IMR-90 (cell line): ENCODE results near the gene ZNF518A. TPM values are rescaled to one million over a fixed set of nuclear protein-coding genes. Genes with fewer than 3 reads are reported as not detected.

Source experiments
- ATAC-seq: fragments of 200-7000 bp; cut with Tn5 transposase; 2 replicates; pipeline ENCODE4 v1.9.1; 2020; ENCODE audit warnings: low read depth, mild to moderate bottlenecking, moderate library complexity
- BruUV-seq: library from RNA; stranded (reverse); fragments of 400-500 nt; replicated peaks from 2 replicates; lab custom pipeline; 2021; lab: Mats Ljungman, UMichigan
- CTCF ChIA-PET: fragments of 300-600 bp; formaldehyde crosslinking; extraction: SDS; loops from one replicate; lab custom pipeline; 2021; ENCODE audit warnings: antibody characterized with exemption; lab: Yijun Ruan, JAX
- POLR2A ChIA-PET: fragments of 300-600 bp; sonication (Branson Sonifier 250); formaldehyde crosslinking; loops from one replicate; lab custom pipeline; 2022; ENCODE audit warnings: antibody characterized with exemption; ENCODE audit not compliant: unreplicated experiment; lab: Charles Lee
- DNase-seq: peaks from one replicate; pipeline ENCODE4 v3.0.0; 2013
- H2AFZ ChIP-seq: replicated peaks from 2 replicates; pipeline ENCODE3; 2013; ENCODE audit warnings: low read length, mild to moderate bottlenecking; ENCODE audit not compliant: poor library complexity
- H2AK5ac ChIP-seq: 2 replicates; pipeline ENCODE4 v1.6.1; 2013; ENCODE audit warnings: low read depth, low read length, inconsistent platforms
- H2AK9ac ChIP-seq: replicated peaks from 2 replicates; pipeline ENCODE3; 2013; ENCODE audit warnings: mild to moderate bottlenecking, low read depth, low read length, moderate library complexity; ENCODE audit not compliant: poor library complexity
- H2BK120ac ChIP-seq: 2 replicates; pipeline ENCODE4 v1.6.1; 2013; ENCODE audit warnings: low read depth, low read length, inconsistent platforms
- H2BK15ac ChIP-seq: 3 replicates; pipeline ENCODE4 v1.6.1; 2013; ENCODE audit warnings: low read depth, low read length, inconsistent platforms
- H2BK20ac ChIP-seq: 2 replicates; pipeline ENCODE4 v1.6.1; 2013; ENCODE audit warnings: low read depth, mild to moderate bottlenecking, inconsistent platforms, low read length, moderate library complexity
- H2BK5ac ChIP-seq: 2 replicates; pipeline ENCODE4 v1.6.1; 2013; ENCODE audit warnings: mild to moderate bottlenecking, low read depth, low read length, inconsistent platforms; ENCODE audit not compliant: poor library complexity, severe bottlenecking
- H3K14ac ChIP-seq: replicated peaks from 2 replicates; pipeline ENCODE4 v1.6.1; 2013; ENCODE audit warnings: low read depth, low read length, inconsistent platforms
- H3K18ac ChIP-seq: 2 replicates; pipeline ENCODE4 v1.6.1; 2013; ENCODE audit warnings: low read depth, low read length, control low read depth
- H3K23ac ChIP-seq: 2 replicates; pipeline ENCODE4 v1.6.1; 2013; ENCODE audit warnings: low read depth, low read length, inconsistent platforms
- H3K27ac ChIP-seq: 2 replicates; pipeline ENCODE4 v1.5.1; 2013; ENCODE audit warnings: mild to moderate bottlenecking, control low read depth, low read length; ENCODE audit not compliant: insufficient read depth
- H3K27me3 ChIP-seq: 2 replicates; pipeline ENCODE4 v1.6.1; 2013; ENCODE audit warnings: low read length; ENCODE audit not compliant: control insufficient read depth, insufficient read depth
- H3K36me3 ChIP-seq: 2 replicates; pipeline ENCODE4 v1.6.1; 2013; ENCODE audit warnings: low read length, mixed read lengths; ENCODE audit not compliant: control insufficient read depth, insufficient read depth
- H3K4ac ChIP-seq: 2 replicates; pipeline ENCODE4 v1.6.1; 2013; ENCODE audit warnings: low read depth, low read length, inconsistent platforms
- H3K4me1 ChIP-seq: 2 replicates; pipeline ENCODE4 v1.6.1; 2013; ENCODE audit warnings: low read length, mixed read lengths; ENCODE audit not compliant: control insufficient read depth, insufficient read depth
- H3K4me2 ChIP-seq: 2 replicates; pipeline ENCODE4 v1.6.1; 2013; ENCODE audit warnings: low read depth, mild to moderate bottlenecking, control low read depth, low read length, moderate library complexity
- H3K4me3 ChIP-seq: 2 replicates; pipeline ENCODE4 v1.5.1; 2013; ENCODE audit warnings: low read depth, mild to moderate bottlenecking, control low read depth, low read length, moderate library complexity; ENCODE audit not compliant: insufficient read depth
- H3K56ac ChIP-seq: 2 replicates; pipeline ENCODE4 v1.6.1; 2013; ENCODE audit warnings: low read length, inconsistent platforms; ENCODE audit not compliant: insufficient read depth; ENCODE audit errors: extremely low read depth
- H3K79me1 ChIP-seq, 2 experiments: 2 replicates each; pipeline ENCODE4 v1.6.1; 2013; ENCODE audit warnings: low read length in 2 of 2, inconsistent platforms in 1 of 2, low read depth in 1 of 2
- H3K9ac ChIP-seq: 2 replicates; pipeline ENCODE4 v1.6.1; 2013; ENCODE audit warnings: low read depth, low read length, control low read depth
- H3K9me1 ChIP-seq: 2 replicates; pipeline ENCODE4 v1.6.1; 2013; ENCODE audit warnings: low read length, inconsistent platforms; ENCODE audit not compliant: insufficient read depth
- H3K9me3 ChIP-seq: 2 replicates; pipeline ENCODE4 v1.6.1; 2013; ENCODE audit warnings: low read length; ENCODE audit not compliant: control insufficient read depth, insufficient read depth
- H4K20me1 ChIP-seq: 2 replicates; pipeline ENCODE4 v1.6.1; 2013; ENCODE audit warnings: low read length, inconsistent platforms; ENCODE audit not compliant: insufficient read depth
- H4K5ac ChIP-seq: 2 replicates; pipeline ENCODE4 v1.6.1; 2013; ENCODE audit warnings: mild to moderate bottlenecking, low read depth, low read length, control low read depth
- H4K8ac ChIP-seq, 2 experiments: 2 replicates each; pipeline ENCODE4 v1.6.1; 2013; ENCODE audit warnings: low read depth in 2 of 2, low read length in 2 of 2, control low read depth in 1 of 2, inconsistent platforms in 1 of 2
- H4K91ac ChIP-seq: 2 replicates; pipeline ENCODE4 v1.6.1; 2013; ENCODE audit warnings: low read depth, low read length, inconsistent platforms; ENCODE audit not compliant: insufficient read depth
- BHLHE40 ChIP-seq: fragments of 150-350 bp; IDR thresholded peaks from 2 replicates; pipeline ENCODE4 v1.6.1; 2016; ENCODE audit warnings: mild to moderate bottlenecking, low read depth, low read length
- CEBPB ChIP-seq: IDR thresholded peaks from 2 replicates; pipeline ENCODE4 v1.6.1; 2012; ENCODE audit warnings: low read depth, low read length, improper control_type of control experiment
- CHD1 ChIP-seq: IDR thresholded peaks from 2 replicates; pipeline ENCODE4 v1.6.1; 2012; ENCODE audit warnings: low read depth, low read length, improper control_type of control experiment
- FOS ChIP-seq: fragments of 150-350 bp; IDR thresholded peaks from 2 replicates; pipeline ENCODE4 v1.6.1; 2016; ENCODE audit warnings: low read depth, low read length
- MAFK ChIP-seq: IDR thresholded peaks from 2 replicates; pipeline ENCODE4 v1.6.1; 2012; ENCODE audit warnings: low read depth, low read length, improper control_type of control experiment
- MAZ ChIP-seq: IDR thresholded peaks from 2 replicates; pipeline ENCODE4 v1.6.1; 2012; ENCODE audit warnings: low read depth, mild to moderate bottlenecking, low read length, improper control_type of control experiment, moderate library complexity, borderline replicate concordance
- MXI1 ChIP-seq: IDR thresholded peaks from 2 replicates; pipeline ENCODE4 v1.6.1; 2012; ENCODE audit warnings: low read depth, mild to moderate bottlenecking, low read length, moderate library complexity, borderline replicate concordance
- NFE2L2 ChIP-seq: fragments of 150-350 bp; IDR thresholded peaks from 2 replicates; pipeline ENCODE4 v1.6.1; 2016; ENCODE audit warnings: low read depth, mild to moderate bottlenecking, low read length
- POLR2A ChIP-seq: IDR thresholded peaks from 2 replicates; pipeline ENCODE4 v1.6.1; 2012; ENCODE audit warnings: mild to moderate bottlenecking, low read depth, low read length
- RAD21 ChIP-seq: IDR thresholded peaks from 2 replicates; pipeline ENCODE4 v1.6.1; 2012; ENCODE audit warnings: low read length, improper control_type of control experiment
- RCOR1 ChIP-seq: IDR thresholded peaks from 2 replicates; pipeline ENCODE4 v1.6.1; 2012; ENCODE audit warnings: mild to moderate bottlenecking, low read length, improper control_type of control experiment; ENCODE audit not compliant: insufficient replicate concordance
- RFX5 ChIP-seq: IDR thresholded peaks from 2 replicates; pipeline ENCODE4 v1.8.0; 2012; ENCODE audit warnings: low read depth, mild to moderate bottlenecking, low read length, moderate library complexity
- SMC3 ChIP-seq: fragments of 150-350 bp; IDR thresholded peaks from 2 replicates; pipeline ENCODE4 v1.6.1; 2016; ENCODE audit warnings: low read depth, mild to moderate bottlenecking, antibody characterized with exemption, low read length, moderate library complexity
- WGBS, 2 experiments: methylation state at CpG; one replicate each; pipeline versions ENCODE4 v1.1.5 to v1.1.7; 2013; ENCODE audit warnings: missing lambda C conversion rate in 2 of 2; ENCODE audit not compliant: insufficient read length in 1 of 2; ENCODE audit errors: extremely low coverage in 2 of 2; 5-methylcytosine and 5-hydroxymethylcytosine counted together
- dilution Hi-C: fragments of 300-500 bp; cut with HindIII; formaldehyde crosslinking; loops from one replicate; pipeline ENCODE4 v1.14.3; 2018; ENCODE audit warnings: low sequenced_read_pairs; ENCODE audit not compliant: unreplicated experiment
- in situ Hi-C: fragments of 300-500 bp; cut with MboI; formaldehyde crosslinking; loops from 3 replicates; pipeline ENCODE4 v1.14.3; 2019; ENCODE audit warnings: low sequenced_read_pairs, inconsistent platforms, mixed read lengths
- intact Hi-C: fragments of 100-400 bp; cut with micrococcal nuclease; formaldehyde crosslinking; loops from 2 replicates; pipeline ENCODE4 v1.10.0; 2022
- polyA plus RNA-seq, 3 experiments: library from polyadenylated mRNA; depleted of rRNA; stranded (reverse); fragments of >200 nt; gene quantifications; 2 replicates each; pipeline ENCODE4 v1.2.3, GENCODE V29; 2012; ENCODE audit warnings: low replicate concordance in 1 of 3
- total RNA-seq: library from RNA; depleted of rRNA; stranded (reverse); fragments of >200 nt; gene quantifications from 2 replicates; pipeline ENCODE4 v1.2.3, GENCODE V29; 2012
- TF ChIP-seq, protein P1 (sequence below): conservative IDR thresholded peaks from 2 replicates; pipeline ENCODE4 v1.5.1; 2012; ENCODE audit warnings: mild to moderate bottlenecking, low read depth, low read length, improper control_type of control experiment
- TF ChIP-seq, protein P2 (sequence below): fragments of 150-350 bp; IDR thresholded peaks from 2 replicates; pipeline ENCODE4 v1.6.1; 2016; ENCODE audit warnings: low read depth, mild to moderate bottlenecking, low read length, moderate library complexity, borderline replicate concordance
- TF ChIP-seq, protein P3 (sequence below): fragments of 150-350 bp; IDR thresholded peaks from 2 replicates; pipeline ENCODE4 v1.6.1; 2017; ENCODE audit warnings: mild to moderate bottlenecking, antibody characterized with exemption, low read length, low read depth

The ZNF518A gene
- total and polyA plus RNA-seq, 2 of the 4 experiments (the other 2 are of a cell fraction) = 2.1 to 7.9 TPM

DNA sequence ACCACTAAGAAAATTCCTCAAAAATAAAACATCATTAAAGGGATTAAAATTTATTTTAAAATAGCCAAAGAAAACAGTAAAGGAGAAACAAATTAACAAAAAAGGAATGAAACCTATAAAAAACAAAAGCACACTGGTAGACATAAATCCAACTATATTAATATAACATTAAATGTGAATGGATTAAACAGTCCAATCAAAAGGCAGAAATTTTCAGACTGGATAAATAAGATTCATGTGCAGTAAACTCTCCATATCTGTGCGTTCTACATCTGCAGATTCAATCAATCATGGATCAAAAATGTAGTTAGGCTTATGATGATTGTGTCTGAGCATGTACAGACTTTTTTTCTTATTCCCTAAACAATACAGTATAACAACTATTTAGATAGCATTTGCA, 42.6 kb downstream of the ZNF518A start:
- Histone ChIP-seq H2BK120ac (no peak overlapping the region), H3K9ac (no peak overlapping the region), H3K27me3 (no peaks in the 10 kb centered on the region), H3K18ac (no peak overlapping the region), H3K79me1 (no peaks in the 10 kb centered on the region), H3K4me1 (no peaks in the 10 kb centered on the region), H2AFZ (no peak overlapping the region), H3K4ac (no peak overlapping the region), H3K9me1 (no peaks in the 10 kb centered on the region), H2BK20ac (no peak overlapping the region), H4K20me1 (no peaks in the 10 kb centered on the region), H3K14ac (no peak overlapping the region), H4K8ac (no peak overlapping the region), H4K91ac (no peak overlapping the region), H2BK5ac (no peak overlapping the region), H3K4me3 (no peak overlapping the region), H3K23ac (no peak overlapping the region), H3K9me3 (peaks cover 4% of the 10 kb centered on the region), H2AK5ac (no peak overlapping the region), H2AK9ac (no peak overlapping the region), H2BK15ac (no peak overlapping the region), H4K5ac (no peak overlapping the region), H3K27ac (no peak overlapping the region), H3K56ac (no peak overlapping the region), H3K36me3 (no peaks in the 10 kb centered on the region), H3K4me2 (no peak overlapping the region)
- no TSS peak for BruUV-seq
- WGBS, 2 experiments = no CpG with 5 or more reads among the region's 1 CpG
- ATAC-seq (no peak), DNase-seq (no peak)
- POLR2A ChIA-PET = no interaction called here
- CTCF ChIA-PET = no interaction called here
- TF ChIP-seq, protein P1, sequence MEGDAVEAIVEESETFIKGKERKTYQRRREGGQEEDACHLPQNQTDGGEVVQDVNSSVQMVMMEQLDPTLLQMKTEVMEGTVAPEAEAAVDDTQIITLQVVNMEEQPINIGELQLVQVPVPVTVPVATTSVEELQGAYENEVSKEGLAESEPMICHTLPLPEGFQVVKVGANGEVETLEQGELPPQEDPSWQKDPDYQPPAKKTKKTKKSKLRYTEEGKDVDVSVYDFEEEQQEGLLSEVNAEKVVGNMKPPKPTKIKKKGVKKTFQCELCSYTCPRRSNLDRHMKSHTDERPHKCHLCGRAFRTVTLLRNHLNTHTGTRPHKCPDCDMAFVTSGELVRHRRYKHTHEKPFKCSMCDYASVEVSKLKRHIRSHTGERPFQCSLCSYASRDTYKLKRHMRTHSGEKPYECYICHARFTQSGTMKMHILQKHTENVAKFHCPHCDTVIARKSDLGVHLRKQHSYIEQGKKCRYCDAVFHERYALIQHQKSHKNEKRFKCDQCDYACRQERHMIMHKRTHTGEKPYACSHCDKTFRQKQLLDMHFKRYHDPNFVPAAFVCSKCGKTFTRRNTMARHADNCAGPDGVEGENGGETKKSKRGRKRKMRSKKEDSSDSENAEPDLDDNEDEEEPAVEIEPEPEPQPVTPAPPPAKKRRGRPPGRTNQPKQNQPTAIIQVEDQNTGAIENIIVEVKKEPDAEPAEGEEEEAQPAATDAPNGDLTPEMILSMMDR = no peak
- TF ChIP-seq, protein P2, sequence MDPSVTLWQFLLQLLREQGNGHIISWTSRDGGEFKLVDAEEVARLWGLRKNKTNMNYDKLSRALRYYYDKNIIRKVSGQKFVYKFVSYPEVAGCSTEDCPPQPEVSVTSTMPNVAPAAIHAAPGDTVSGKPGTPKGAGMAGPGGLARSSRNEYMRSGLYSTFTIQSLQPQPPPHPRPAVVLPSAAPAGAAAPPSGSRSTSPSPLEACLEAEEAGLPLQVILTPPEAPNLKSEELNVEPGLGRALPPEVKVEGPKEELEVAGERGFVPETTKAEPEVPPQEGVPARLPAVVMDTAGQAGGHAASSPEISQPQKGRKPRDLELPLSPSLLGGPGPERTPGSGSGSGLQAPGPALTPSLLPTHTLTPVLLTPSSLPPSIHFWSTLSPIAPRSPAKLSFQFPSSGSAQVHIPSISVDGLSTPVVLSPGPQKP = no peak
- TF ChIP-seq MAFK (no peak), MAZ (no peak), CHD1 (no peak), RCOR1 (no peak), NFE2L2 (no peak), MXI1 (no peak), POLR2A (no peak), RFX5 (no peak), RAD21 (no peak), CEBPB (no peak), FOS (no peak), SMC3 (no peak), BHLHE40 (no peak)
- TF ChIP-seq, protein P3, sequence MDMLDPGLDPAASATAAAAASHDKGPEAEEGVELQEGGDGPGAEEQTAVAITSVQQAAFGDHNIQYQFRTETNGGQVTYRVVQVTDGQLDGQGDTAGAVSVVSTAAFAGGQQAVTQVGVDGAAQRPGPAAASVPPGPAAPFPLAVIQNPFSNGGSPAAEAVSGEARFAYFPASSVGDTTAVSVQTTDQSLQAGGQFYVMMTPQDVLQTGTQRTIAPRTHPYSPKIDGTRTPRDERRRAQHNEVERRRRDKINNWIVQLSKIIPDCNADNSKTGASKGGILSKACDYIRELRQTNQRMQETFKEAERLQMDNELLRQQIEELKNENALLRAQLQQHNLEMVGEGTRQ = no peak
- dilution Hi-C loops = no loop called here
- in situ Hi-C loops = no loop called here
- intact Hi-C loops = no loop called here
